Astrocyte of the spinal cord (primary cell): Measurements from ENCODE around the gene CAPG.
A peak's percentile ranks its signal among the peaks of the same experiment; 100 is the strongest.

ENCODE experiments used
- DNase-seq: peaks from one replicate; pipeline ENCODE4 v3.0.0; 2011; ENCODE audit warnings: low read depth, low spot score
- H3K4me3 ChIP-seq: 2 replicates; pipeline ENCODE4 v1.5.1; 2011; ENCODE audit warnings: low read depth, mild to moderate bottlenecking, low read length, moderate library complexity
- in situ Hi-C: cut with HindIII; loops from 2 replicates; pipeline ENCODE4 v1.10.0; 2017; ENCODE audit warnings: low sequenced_read_pairs
- TF ChIP-seq, protein P1 (sequence below): IDR thresholded peaks from 2 replicates; pipeline ENCODE4 v1.5.1; 2012; ENCODE audit warnings: low read depth, mild to moderate bottlenecking, low read length, inconsistent platforms

The CAPG gene

DNA sequence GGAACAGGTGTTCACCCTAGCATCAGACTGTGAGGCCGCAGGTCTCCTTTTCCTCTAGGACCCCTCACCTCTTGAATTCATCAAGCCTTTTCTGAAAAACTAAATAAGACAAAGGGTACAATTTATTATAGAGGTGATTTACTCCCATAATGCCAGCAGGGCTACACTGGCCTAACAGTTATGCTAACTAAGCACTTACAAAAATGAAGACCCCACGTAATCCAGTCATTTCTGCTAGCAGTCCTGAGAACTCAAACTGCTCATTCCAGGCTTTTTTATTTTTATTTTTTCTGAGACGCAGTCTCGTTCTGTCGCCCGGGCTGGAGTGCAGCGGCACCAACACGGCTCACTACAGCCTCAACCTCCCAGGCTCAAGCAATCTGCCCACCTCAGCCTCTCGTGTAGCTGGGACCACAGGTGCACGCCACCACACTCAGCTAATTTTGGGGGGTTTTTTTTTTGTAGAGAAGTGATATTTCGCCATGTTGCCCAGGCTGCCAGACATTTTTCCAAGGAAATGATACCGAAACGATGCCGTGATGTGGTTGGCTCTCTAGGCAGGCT is 14.2 kb downstream of the CAPG start:
- H3K4me3 ChIP-seq, result no peak overlapping the region
- DNase-seq, result no peak
- TF ChIP-seq, protein P1, sequence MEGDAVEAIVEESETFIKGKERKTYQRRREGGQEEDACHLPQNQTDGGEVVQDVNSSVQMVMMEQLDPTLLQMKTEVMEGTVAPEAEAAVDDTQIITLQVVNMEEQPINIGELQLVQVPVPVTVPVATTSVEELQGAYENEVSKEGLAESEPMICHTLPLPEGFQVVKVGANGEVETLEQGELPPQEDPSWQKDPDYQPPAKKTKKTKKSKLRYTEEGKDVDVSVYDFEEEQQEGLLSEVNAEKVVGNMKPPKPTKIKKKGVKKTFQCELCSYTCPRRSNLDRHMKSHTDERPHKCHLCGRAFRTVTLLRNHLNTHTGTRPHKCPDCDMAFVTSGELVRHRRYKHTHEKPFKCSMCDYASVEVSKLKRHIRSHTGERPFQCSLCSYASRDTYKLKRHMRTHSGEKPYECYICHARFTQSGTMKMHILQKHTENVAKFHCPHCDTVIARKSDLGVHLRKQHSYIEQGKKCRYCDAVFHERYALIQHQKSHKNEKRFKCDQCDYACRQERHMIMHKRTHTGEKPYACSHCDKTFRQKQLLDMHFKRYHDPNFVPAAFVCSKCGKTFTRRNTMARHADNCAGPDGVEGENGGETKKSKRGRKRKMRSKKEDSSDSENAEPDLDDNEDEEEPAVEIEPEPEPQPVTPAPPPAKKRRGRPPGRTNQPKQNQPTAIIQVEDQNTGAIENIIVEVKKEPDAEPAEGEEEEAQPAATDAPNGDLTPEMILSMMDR, result no peak
- in situ Hi-C loops, result no loop called here

DNA sequence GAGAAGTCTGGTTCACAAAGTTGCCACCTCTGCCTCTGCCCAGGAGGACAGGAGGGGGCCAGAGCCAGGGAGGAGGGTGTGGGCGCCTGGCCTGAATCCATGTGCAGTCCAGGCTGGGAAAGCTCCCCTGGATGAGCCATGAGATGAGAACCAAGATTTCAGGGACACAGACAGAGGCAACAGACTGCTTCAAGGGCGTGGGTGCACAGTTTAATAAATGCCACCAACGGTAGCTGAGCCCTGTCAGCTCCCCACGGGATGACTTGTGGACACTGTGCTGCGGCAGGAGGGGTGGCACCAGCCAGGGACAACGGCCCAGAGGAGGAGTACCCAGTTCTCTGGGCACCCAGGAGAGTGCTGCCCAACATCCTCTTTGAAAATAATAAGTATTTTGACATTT is 15.2 kb downstream of the CAPG start:
- in situ Hi-C loops, result no loop called here
- H3K4me3 ChIP-seq, result no peak overlapping the region
- DNase-seq, result no peak
- TF ChIP-seq, protein P1, result no peak

DNA sequence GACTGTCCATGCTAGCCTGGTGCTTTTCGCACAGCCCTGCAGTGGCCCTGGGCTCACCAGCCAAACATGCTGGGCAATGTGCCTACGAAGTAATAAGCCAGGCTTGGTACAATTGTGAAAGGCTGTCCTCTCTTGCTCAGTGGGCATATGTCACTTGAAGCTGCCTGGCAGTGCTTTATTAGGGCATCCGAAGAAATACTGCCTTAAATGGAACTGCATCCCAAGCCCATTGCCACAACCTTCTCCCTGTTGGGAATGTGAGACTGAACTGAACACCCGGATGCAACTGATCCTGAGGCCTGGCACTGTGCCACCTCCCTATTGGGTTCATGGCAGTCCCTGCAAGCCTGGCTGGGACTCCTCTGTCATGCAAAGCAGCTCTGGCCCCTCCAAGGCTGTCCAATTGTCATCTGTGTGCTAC is 15.9 kb downstream of the CAPG start:
- in situ Hi-C loops, result no loop called here

DNA sequence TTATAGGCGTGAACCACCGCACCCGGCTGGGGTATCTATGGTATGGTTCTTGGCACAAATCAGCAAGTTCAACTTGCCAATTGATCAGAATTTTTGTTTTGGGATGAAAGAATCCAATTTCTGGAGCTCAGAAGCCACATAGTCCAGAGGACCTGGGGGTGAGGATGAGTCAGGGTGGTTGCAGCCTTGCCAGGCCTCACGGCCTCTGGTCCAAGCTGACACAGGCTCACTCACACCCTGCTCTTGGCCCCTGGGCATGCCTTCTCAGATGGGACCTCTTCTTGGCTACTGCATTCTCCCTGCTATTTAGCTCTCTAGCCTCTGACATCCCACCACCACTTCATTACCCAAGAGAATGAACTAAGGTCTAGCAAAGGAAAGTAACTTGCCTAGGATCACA is 16.3 kb downstream of the CAPG start:
- TF ChIP-seq, protein P1, result no peak
- no peak overlapping the region for H3K4me3 ChIP-seq
- DNase-seq, result no peak
- in situ Hi-C loops, result no loop called here

More for the DNA sequence above, 15.9 kb downstream of the CAPG start:
- no peak overlapping the region for H3K4me3 ChIP-seq
- TF ChIP-seq, protein P1, result no peak
- no peak for DNase-seq

DNA sequence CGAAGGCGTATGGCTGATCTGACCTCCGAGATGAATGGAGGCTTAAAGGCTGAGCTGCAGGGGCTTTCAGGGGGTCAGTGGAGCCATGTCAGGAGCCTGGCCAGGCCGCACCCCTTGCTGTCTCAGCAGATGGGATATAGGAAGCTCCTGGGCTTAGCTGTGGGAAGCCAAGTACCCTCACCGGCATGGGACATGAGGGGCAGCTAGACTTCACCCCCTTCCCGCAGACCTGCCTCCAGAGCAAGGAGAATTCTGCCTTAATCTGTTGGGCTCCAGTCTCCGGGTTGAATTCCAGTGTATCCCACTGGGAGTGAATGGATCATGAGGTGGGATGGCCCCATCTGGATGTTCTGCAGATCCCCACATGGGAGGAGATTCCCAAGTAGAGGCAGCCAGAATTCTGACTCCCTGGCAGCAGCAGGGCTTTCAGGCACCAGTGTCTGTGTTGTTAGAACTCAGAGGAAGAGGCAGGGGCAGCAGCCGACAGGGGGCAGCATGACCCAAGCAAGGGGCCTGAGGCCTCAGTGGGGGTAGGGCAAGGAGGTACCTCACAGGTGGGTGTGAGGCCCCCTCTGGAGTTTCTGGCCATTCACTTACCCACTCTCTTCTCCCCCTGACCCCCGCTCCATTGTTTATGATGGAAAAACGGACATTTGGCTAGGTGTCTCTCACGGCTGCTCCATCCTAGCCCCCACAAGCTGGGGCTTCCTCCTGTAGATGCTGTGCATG is 19.1 kb downstream of the CAPG start:
- H3K4me3 ChIP-seq, result no peak overlapping the region
- TF ChIP-seq, protein P1, result peak; percentile 86
- in situ Hi-C loops, result no loop called here
- peak; percentile 48 for DNase-seq

DNA sequence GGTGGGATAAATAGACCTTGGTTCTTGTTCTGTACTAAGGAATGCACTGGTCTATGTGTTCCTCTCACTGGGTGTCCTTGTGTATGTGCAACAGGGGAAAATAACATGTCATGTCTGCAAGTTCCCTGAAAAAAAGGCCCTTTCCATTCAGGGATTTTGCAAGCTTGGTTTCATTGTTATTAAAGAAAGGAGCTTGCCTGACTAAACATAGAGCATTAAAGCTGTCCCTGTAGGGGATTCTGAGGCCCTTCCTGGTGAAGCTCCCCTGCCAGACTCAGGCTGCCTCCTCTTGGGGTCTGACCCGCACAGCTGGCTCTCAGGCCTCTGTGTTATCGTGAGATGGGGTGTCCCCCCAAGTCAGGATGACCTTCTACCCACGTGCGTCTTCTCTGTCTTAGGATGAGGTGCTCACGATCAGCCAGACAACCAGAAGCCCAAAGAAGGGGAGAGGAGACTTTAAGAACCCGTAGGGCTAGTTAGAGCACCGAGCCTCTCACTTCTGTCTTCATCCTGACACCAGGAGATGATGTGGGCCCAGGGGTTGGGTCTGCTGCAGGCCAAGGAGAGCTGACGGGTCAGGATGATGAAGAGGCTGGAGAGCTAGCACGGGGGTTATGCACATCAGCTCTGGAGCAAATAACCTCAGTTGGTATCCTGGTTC is 21.2 kb downstream of the CAPG start:
- no peak overlapping the region for H3K4me3 ChIP-seq
- DNase-seq, result no peak
- in situ Hi-C loops, result no loop called here
- TF ChIP-seq, protein P1, result no peak
